Measurements from ENCODE around the gene NRROS.

GRCh38 chr3:196627918-196628231 lies 11.6 kb upstream of the NRROS start:
- TF ChIP-seq POLR2AphosphoS5 (IDR thresholded peaks at IDR 0.05): no peak
- TF ChIP-seq CTCF (IDR thresholded peaks at IDR 0.05): no peak
- no peak for TF ChIP-seq EP300 (IDR thresholded peaks at IDR 0.05; ENCODE audit: low read depth)
